ENCODE data around the gene CCDC81.

DNA sequence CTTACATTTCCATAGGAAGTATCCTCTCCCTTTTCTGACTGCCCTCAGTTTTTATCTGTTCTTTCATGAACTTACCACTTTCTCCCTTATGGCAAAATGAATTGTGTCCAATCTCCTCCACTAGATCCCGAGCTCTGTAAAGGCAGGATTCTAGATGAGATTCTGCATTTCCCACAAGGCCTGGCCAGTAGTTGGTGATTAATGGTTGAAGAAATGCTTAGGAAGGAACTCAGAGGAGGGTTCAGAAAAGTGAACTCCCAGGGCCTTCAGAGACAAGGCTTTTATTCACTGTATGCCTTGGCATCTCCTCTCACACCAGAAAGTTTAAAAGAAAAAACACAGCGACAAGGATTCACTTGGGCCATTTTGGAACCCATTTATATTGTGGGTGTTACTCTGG, 66.2 kb downstream of the CCDC81 start:
- TF ChIP-seq POLR2A (IDR thresholded peaks at IDR 0.05) = no peak
- TF ChIP-seq, protein P1, sequence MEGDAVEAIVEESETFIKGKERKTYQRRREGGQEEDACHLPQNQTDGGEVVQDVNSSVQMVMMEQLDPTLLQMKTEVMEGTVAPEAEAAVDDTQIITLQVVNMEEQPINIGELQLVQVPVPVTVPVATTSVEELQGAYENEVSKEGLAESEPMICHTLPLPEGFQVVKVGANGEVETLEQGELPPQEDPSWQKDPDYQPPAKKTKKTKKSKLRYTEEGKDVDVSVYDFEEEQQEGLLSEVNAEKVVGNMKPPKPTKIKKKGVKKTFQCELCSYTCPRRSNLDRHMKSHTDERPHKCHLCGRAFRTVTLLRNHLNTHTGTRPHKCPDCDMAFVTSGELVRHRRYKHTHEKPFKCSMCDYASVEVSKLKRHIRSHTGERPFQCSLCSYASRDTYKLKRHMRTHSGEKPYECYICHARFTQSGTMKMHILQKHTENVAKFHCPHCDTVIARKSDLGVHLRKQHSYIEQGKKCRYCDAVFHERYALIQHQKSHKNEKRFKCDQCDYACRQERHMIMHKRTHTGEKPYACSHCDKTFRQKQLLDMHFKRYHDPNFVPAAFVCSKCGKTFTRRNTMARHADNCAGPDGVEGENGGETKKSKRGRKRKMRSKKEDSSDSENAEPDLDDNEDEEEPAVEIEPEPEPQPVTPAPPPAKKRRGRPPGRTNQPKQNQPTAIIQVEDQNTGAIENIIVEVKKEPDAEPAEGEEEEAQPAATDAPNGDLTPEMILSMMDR (IDR thresholded peaks at IDR 0.05) = no peak
